ENCODE measurements around the gene TPSB2.

TPSB2 gene

GRCh38 chr16:1197237-1197866 is 32.6 kb downstream of the TPSB2 start:
- Histone ChIP-seq H3K27me3 (ENCODE audit: control insufficient read depth in 1 of 2, insufficient read depth in 1 of 2, low read length in 2 of 2) (peaks cover 5 to 26% of the 10 kb centered on the region in 2 experiments), H2AFZ (ENCODE audit: low read depth, low read length) (no peak overlapping the region), H3K4me1 (ENCODE audit: control insufficient read depth, insufficient read depth, low read depth, low read length) (peaks cover 2% of the 10 kb centered on the region), H3K27ac (ENCODE audit: low read length, poor library complexity, severe bottlenecking) (no peak overlapping the region), H3K4ac (ENCODE audit: low read depth in 1 of 2, low read length in 2 of 2) (no peak overlapping the region), H3K18ac (ENCODE audit: low read depth in 1 of 2, low read length in 2 of 2) (no peak overlapping the region), H2BK120ac (ENCODE audit: low read depth, low read length) (no peak overlapping the region), H3K9ac (ENCODE audit: low read length) (no peak overlapping the region), H3K9me3 (ENCODE audit: control insufficient read depth, low read length) (no peaks in the 10 kb centered on the region), H3K4me2 (ENCODE audit: low read length, poor library complexity, severe bottlenecking) (no peak overlapping the region), H2BK15ac (ENCODE audit: low read depth, poor library complexity, severe bottlenecking) (no peak overlapping the region), H2BK5ac (ENCODE audit: low read depth, low read length, poor library complexity, severe bottlenecking) (no peak overlapping the region), H3K36me3 (ENCODE audit: control insufficient read depth in 1 of 2, insufficient read depth in 2 of 2, low read depth in 1 of 2, low read length in 2 of 2) (no peaks in the 10 kb centered on the region), H4K8ac (ENCODE audit: low read length) (no peak overlapping the region), H2AK5ac (ENCODE audit: low read length, severe bottlenecking) (no peak overlapping the region), H3K4me3 (ENCODE audit: insufficient read depth in 1 of 2, low read depth in 1 of 2, low read length in 2 of 2) (no peak overlapping the region), H3K23ac (ENCODE audit: low read length in 2 of 2) (no peak overlapping the region), H3K14ac (ENCODE audit: low read length in 2 of 2) (no peak overlapping the region), H2BK12ac (ENCODE audit: low read length in 2 of 2) (no peak overlapping the region), H3K79me1 (replicated peaks; ENCODE audit: low read length, poor library complexity, severe bottlenecking) (no peaks in the 10 kb centered on the region), H4K91ac (ENCODE audit: low read length) (no peak overlapping the region)
- no peak for DNase-seq
- WGBS, result 80% methylated on average over 19 of the region's 19 CpGs

- H3K9ac ChIP-seq (ENCODE audit: low read length), result no peak overlapping the region
- no peak overlapping the region for H2BK5ac ChIP-seq (ENCODE audit: low read depth, low read length, poor library complexity, severe bottlenecking)
- H4K8ac ChIP-seq (ENCODE audit: low read length), result no peak overlapping the region
- H2BK15ac ChIP-seq (ENCODE audit: low read depth, poor library complexity, severe bottlenecking), result no peak overlapping the region
- peaks cover 5 to 28% of the 10 kb centered on the region in 2 experiments for H3K27me3 ChIP-seq (ENCODE audit: control insufficient read depth in 1 of 2, insufficient read depth in 1 of 2, low read length in 2 of 2)
- H3K14ac ChIP-seq (ENCODE audit: low read length in 2 of 2), result no peak overlapping the region
- H4K91ac ChIP-seq (ENCODE audit: low read length), result no peak overlapping the region
- H3K9me3 ChIP-seq (ENCODE audit: control insufficient read depth, low read length), result no peaks in the 10 kb centered on the region
- no peak overlapping the region for H3K18ac ChIP-seq (ENCODE audit: low read depth in 1 of 2, low read length in 2 of 2)
- H3K4ac ChIP-seq (ENCODE audit: low read depth in 1 of 2, low read length in 2 of 2), result no peak overlapping the region
- H2AK5ac ChIP-seq (ENCODE audit: low read length, severe bottlenecking), result no peak overlapping the region
- no peak overlapping the region for H3K4me3 ChIP-seq (ENCODE audit: insufficient read depth in 1 of 2, low read depth in 1 of 2, low read length in 2 of 2)
- WGBS, result 76% methylated on average over 9 of the region's 11 CpGs
- H3K79me1 ChIP-seq (replicated peaks; ENCODE audit: low read length, poor library complexity, severe bottlenecking), result no peaks in the 10 kb centered on the region
- H2AFZ ChIP-seq (ENCODE audit: low read depth, low read length), result no peak overlapping the region
- peaks cover 2% of the 10 kb centered on the region for H3K4me1 ChIP-seq (ENCODE audit: control insufficient read depth, insufficient read depth, low read depth, low read length)
- no peaks in the 10 kb centered on the region for H3K36me3 ChIP-seq (ENCODE audit: control insufficient read depth in 1 of 2, insufficient read depth in 2 of 2, low read depth in 1 of 2, low read length in 2 of 2)
- no peak for DNase-seq
- no peak overlapping the region for H3K27ac ChIP-seq (ENCODE audit: low read length, poor library complexity, severe bottlenecking)
- no peak overlapping the region for H3K23ac ChIP-seq (ENCODE audit: low read length in 2 of 2)
- no peak overlapping the region for H2BK120ac ChIP-seq (ENCODE audit: low read depth, low read length)
- no peak overlapping the region for H2BK12ac ChIP-seq (ENCODE audit: low read length in 2 of 2)
- H3K4me2 ChIP-seq (ENCODE audit: low read length, poor library complexity, severe bottlenecking), result no peak overlapping the region
Measured at GRCh38 chr16:1196494-1196893, 33.5 kb downstream of the TPSB2 start.

- Histone ChIP-seq H3K4ac (ENCODE audit: low read depth in 1 of 2, low read length in 2 of 2) (no peak overlapping the region), H3K36me3 (ENCODE audit: control insufficient read depth in 1 of 2, insufficient read depth in 2 of 2, low read depth in 1 of 2, low read length in 2 of 2) (no peaks in the 10 kb centered on the region), H2BK15ac (ENCODE audit: low read depth, poor library complexity, severe bottlenecking) (no peak overlapping the region), H3K9me3 (ENCODE audit: control insufficient read depth, low read length) (no peaks in the 10 kb centered on the region), H2BK5ac (ENCODE audit: low read depth, low read length, poor library complexity, severe bottlenecking) (no peak overlapping the region), H3K14ac (ENCODE audit: low read length in 2 of 2) (no peak overlapping the region), H3K79me1 (replicated peaks; ENCODE audit: low read length, poor library complexity, severe bottlenecking) (no peaks in the 10 kb centered on the region), H3K4me3 (ENCODE audit: insufficient read depth in 1 of 2, low read depth in 1 of 2, low read length in 2 of 2) (no peak overlapping the region), H3K4me2 (ENCODE audit: low read length, poor library complexity, severe bottlenecking) (no peak overlapping the region), H3K9ac (ENCODE audit: low read length) (no peak overlapping the region), H4K8ac (ENCODE audit: low read length) (no peak overlapping the region), H3K23ac (ENCODE audit: low read length in 2 of 2) (no peak overlapping the region), H2AFZ (ENCODE audit: low read depth, low read length) (no peak overlapping the region), H2AK5ac (ENCODE audit: low read length, severe bottlenecking) (no peak overlapping the region), H3K18ac (ENCODE audit: low read depth in 1 of 2, low read length in 2 of 2) (no peak overlapping the region), H2BK120ac (ENCODE audit: low read depth, low read length) (no peak overlapping the region), H2BK12ac (ENCODE audit: low read length in 2 of 2) (no peak overlapping the region), H3K4me1 (ENCODE audit: control insufficient read depth, insufficient read depth, low read depth, low read length) (peaks cover 2% of the 10 kb centered on the region), H3K27me3 (ENCODE audit: control insufficient read depth in 1 of 2, insufficient read depth in 1 of 2, low read length in 2 of 2) (peaks cover 5 to 28% of the 10 kb centered on the region in 2 experiments), H3K27ac (ENCODE audit: low read length, poor library complexity, severe bottlenecking) (no peak overlapping the region), H4K91ac (ENCODE audit: low read length) (no peak overlapping the region)
- no peak for DNase-seq
- 83% methylated on average over 10 of the region's 14 CpGs for WGBS
Measured at GRCh38 chr16:1195393-1195666, 34.7 kb downstream of the TPSB2 start.

GRCh38 chr16:1194665-1195392 is 35.2 kb downstream of the TPSB2 start:
- H4K8ac ChIP-seq (ENCODE audit: low read length), result no peak overlapping the region
- H3K9ac ChIP-seq (ENCODE audit: low read length), result no peak overlapping the region
- H3K27ac ChIP-seq (ENCODE audit: low read length, poor library complexity, severe bottlenecking), result no peak overlapping the region
- no peak overlapping the region for H3K14ac ChIP-seq (ENCODE audit: low read length in 2 of 2)
- H2AFZ ChIP-seq (ENCODE audit: low read depth, low read length), result no peak overlapping the region
- H3K23ac ChIP-seq (ENCODE audit: low read length in 2 of 2), result no peak overlapping the region
- H3K18ac ChIP-seq (ENCODE audit: low read depth in 1 of 2, low read length in 2 of 2), result no peak overlapping the region
- H2BK15ac ChIP-seq (ENCODE audit: low read depth, poor library complexity, severe bottlenecking), result no peak overlapping the region
- WGBS, result 55% methylated on average over 58 of the region's 61 CpGs
- H3K36me3 ChIP-seq (ENCODE audit: control insufficient read depth in 1 of 2, insufficient read depth in 2 of 2, low read depth in 1 of 2, low read length in 2 of 2), result no peaks in the 10 kb centered on the region
- H3K4me1 ChIP-seq (ENCODE audit: control insufficient read depth, insufficient read depth, low read depth, low read length), result peaks cover 2% of the 10 kb centered on the region
- no peak overlapping the region for H3K4me2 ChIP-seq (ENCODE audit: low read length, poor library complexity, severe bottlenecking)
- no peak overlapping the region for H2BK5ac ChIP-seq (ENCODE audit: low read depth, low read length, poor library complexity, severe bottlenecking)
- H3K4me3 ChIP-seq (ENCODE audit: insufficient read depth in 1 of 2, low read depth in 1 of 2, low read length in 2 of 2), result no peak overlapping the region
- no peak overlapping the region for H3K4ac ChIP-seq (ENCODE audit: low read depth in 1 of 2, low read length in 2 of 2)
- H2BK120ac ChIP-seq (ENCODE audit: low read depth, low read length), result no peak overlapping the region
- H3K9me3 ChIP-seq (ENCODE audit: control insufficient read depth, low read length), result no peaks in the 10 kb centered on the region
- H3K27me3 ChIP-seq (ENCODE audit: control insufficient read depth in 1 of 2, insufficient read depth in 1 of 2, low read length in 2 of 2), result peaks cover 5 to 31% of the 10 kb centered on the region in 2 experiments
- H2BK12ac ChIP-seq (ENCODE audit: low read length in 2 of 2), result no peak overlapping the region
- no peak overlapping the region for H2AK5ac ChIP-seq (ENCODE audit: low read length, severe bottlenecking)
- no peaks in the 10 kb centered on the region for H3K79me1 ChIP-seq (replicated peaks; ENCODE audit: low read length, poor library complexity, severe bottlenecking)
- no peak overlapping the region for H4K91ac ChIP-seq (ENCODE audit: low read length)
- no peak for DNase-seq

Data from mesenchymal stem cell (in vitro differentiated cells and primary cell).